MV-4-11 (cell line): ENCODE measurements around the gene SLC35A3.
"Not testable (repeated sequence)": the region's sequence is repeated elsewhere in the genome, so short reads cannot be mapped to it uniquely, and the experiment has no call there.

Source experiments
- DNase-seq: peaks from one replicate; lab custom pipeline; 2025; lab: John Stamatoyannopoulos, UW

The SLC35A3 gene

GRCh38 chr1:99969729-99970621, at the start of gene SLC35A3:
Gene SLC35A3 (plus strand): TSS chr1:99969996. CDS start chr1:99993555, 23,559 bp downstream.
- peak; percentile 52 for DNase-seq

DNA sequence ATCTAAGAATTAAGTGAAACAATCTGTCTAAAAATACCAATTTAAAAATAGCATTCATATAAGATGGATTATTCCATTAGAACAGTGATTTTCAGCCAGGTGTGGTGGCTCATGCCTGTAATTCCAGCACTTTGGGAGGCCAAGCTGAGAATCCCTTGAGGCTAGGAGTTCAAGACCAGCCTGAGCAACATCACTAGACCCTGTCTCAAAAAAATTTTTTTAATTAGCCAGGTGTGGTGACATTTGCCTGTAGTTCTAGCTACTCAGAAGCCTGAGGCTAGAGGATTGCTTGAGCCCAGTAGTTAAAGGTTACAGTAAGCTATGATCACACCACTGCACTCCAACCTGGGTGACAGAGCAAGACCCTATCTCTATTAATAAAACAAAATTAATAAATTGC, 35.0 kb upstream of the SLC35A3 start:
- no peak for DNase-seq

- no peak for DNase-seq
These were observed 34.3 kb upstream of the SLC35A3 start for GRCh38 chr1:99935534-99935933.

- no peak for DNase-seq
These were observed 33.7 kb upstream of the SLC35A3 start for GRCh38 chr1:99936071-99936470.

- no peak for DNase-seq
These were observed 27.1 kb upstream of the SLC35A3 start for GRCh38 chr1:99942723-99943122.

DNA sequence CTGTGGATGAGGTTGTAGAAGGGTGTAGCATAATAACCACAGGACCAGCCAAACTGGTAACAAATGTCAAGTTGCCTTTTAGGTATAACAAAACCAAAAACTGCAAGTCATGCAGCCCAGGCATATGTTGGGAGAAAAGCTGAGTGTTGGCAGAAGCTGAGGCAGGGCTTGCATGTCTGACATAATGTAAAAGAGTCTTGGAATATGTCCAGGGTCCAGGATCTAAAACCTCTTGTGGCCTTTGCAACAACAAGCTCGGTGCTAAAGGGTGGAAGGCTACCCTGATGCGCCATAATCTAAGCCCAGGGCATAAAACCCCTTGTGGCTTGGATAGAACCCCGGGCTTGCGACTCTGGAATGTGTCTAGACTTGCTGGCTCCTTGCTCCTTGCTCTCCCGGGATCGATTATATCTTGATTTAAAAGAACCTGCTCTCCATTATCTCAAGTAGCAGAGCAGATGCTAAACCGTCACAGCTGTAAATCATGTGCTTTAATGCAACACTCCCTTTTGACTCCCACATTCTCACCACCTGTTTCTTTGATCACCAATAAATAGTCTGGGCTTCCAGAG, 26.5 kb upstream of the SLC35A3 start:
- DNase-seq: no peak

DNA sequence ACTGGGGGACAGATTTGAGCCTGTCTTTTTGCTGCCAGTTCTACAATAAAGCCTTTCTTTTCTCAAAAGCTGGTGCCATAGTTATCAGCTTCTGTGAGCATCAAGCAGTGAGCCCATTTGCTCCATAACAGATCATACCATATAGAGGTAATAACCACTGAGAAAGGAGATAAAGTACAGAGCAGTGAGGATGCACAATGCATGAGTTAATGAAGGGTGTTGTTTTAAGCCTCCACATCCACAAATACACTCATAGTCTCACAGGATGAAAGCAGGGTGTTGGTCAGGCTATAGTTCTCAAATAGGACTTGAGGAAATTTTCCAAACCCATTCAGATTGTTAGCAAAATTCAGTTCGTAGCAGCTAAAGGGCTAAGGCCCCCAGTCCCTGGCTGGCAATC, 25.6 kb upstream of the SLC35A3 start:
- DNase-seq: no peak

DNA sequence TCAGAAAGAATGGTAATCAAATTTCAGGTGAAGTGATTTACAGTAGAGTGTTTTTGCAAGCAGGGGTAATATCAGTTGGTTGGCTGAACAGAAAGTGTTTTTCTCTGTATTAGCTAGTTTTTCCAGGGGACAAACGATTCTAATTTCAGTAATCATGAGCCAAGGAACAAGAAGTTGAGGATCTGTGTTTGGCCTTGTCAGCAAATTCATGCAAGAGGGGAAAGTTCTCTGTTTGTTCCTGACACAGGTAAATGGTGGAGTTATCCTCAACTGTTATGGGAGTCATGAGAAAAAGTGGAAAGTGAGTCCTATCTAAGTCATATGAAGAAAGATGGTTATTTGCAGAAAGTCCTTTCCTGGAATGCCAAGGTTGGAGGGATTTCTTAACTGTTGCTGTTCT, 24.6 kb upstream of the SLC35A3 start:
- no peak for DNase-seq

DNA sequence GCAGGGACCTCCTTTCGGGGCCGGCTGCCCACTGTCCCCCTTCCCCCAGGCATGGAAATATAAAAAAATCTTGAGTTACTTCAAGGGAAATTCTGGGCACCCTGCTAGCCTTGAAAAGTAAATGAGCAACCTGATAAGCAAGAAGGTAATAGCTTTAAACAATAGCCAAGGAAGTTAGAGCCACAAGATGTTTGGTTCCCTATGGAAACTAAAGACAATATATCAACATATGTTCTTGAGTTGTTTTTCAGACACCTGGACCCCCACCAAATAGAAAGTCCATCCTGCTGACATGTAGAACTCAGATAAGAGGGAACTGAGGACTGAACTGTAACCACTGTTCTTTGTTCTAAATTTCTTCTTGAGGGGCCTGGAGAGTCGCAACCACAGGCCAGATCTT, 19.3 kb upstream of the SLC35A3 start:
- no peak for DNase-seq

DNA sequence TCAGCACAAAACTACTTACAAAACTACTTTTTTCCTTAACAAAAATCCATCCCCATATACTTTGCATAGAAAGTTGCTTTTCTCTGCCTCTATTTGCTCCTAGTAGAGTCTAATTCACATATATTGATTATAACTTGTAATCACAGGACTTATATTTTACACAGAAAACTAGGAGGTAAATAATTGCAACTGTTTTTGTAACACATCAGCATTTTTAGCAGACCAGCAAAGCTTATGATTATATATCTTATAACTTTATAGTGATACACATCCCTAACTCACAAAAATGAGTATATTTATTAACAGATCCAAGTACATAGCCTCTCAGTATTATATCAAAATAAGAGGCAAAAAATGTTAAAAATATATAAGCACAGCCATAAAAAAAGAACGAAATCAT, 17.3 kb upstream of the SLC35A3 start:
- no peak for DNase-seq

GRCh38 chr1:99955375-99955774, 14.4 kb upstream of the SLC35A3 start:
- no peak for DNase-seq

GRCh38 chr1:99956755-99957154, 13.0 kb upstream of the SLC35A3 start:
- DNase-seq: no peak

DNA sequence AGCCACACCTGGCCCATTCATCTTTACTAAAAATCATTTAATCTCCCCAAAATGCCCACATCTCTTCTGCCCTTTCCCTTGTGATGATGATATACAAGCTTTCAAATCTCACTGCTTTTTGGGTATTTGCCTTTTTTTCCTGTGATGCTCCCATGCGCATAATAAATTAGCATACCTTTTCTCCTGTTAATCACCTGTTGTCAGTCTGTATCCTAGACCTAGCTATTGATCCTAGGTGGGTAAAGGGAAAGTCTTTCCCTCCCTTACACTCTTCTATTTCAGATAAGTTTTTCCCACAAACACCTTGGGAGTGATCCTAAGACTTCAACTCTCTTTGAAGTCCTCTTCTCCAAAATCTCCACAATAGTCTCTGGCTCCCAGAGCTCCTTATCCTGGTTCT, 12.0 kb upstream of the SLC35A3 start:
- no peak for DNase-seq

DNA sequence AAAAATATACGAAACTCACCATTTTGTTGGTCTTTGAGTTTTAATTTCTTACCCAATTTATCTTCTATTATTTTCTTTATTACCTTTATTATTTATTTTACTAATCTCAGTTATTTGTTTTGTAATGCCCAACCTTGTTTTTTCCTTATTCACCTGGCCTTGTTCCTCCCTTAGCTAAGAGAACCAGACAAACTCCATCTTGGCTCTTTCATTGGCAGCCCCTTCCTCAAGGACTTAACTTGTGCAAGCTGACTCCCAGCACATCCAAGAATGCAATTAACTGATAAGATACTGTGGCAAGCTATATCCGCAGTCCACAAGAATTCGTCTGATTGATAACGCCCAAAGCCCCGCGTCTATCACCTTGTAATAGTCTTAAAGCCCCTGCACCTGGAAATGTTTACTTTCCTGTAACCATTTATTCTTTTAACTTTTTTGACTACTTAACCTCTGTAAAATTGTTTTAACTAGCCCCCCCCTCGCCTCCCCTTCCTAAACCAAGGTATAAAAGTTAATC, 10.5 kb upstream of the SLC35A3 start:
- not testable (repeated sequence) for DNase-seq

DNA sequence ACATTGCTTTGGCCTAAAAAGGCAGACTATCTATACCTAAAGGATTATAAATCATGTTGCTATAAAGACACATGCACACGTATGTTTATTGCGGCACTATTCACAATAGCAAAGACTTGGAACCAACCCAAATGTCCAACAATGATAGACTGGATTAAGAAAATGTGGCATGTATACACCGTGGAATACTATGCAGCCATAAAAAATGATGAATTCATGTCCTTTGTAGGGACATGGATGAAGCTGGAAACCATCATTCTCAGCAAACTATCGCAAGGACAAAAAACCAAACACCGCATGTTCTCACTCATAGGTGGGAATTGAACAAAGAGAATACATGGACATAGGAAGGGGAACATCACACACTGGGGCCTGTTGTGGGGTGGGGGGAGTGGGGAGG, 9.5 kb upstream of the SLC35A3 start:
- not testable (repeated sequence) for DNase-seq

GRCh38 chr1:99963041-99963795, 6.6 kb upstream of the SLC35A3 start:
- DNase-seq: no peak

GRCh38 chr1:99964806-99965205, 5.0 kb upstream of the SLC35A3 start:
- DNase-seq: no peak

DNA sequence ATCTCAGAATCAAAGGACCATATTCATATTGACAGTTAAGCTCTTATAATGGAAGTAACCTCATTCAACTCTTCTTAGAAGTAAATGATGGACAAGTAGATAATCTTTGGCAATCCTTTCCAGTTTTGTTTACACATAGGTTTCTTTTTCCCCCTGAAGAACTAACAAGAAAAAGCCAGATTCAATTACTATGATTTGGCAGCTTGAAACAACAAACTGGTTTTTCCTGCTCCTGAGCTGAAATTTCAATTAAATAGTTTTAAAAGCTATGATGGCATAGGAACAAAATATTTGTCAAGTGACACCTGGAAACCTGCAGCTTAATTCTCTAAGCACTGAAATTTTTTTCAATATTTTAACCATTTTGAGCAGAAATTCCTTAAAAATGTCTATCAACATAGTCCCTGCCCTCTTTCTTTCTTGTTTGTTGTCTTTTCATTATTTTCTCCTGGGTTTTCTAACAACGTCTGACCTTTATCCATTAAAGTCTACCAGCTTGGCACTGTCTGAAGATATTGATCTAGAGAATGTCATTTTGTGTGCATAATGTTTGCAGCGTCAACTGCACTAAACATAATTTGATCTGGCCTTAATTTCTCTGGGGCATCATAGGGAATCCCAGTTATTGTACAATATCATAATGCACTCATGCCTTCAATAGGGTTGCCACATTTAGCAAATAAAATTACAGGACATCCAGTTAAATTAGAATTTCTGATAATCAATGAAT, 4.0 kb upstream of the SLC35A3 start:
- no peak for DNase-seq

GRCh38 chr1:99968214-99968613, 1.6 kb upstream of the SLC35A3 start:
- no peak for DNase-seq

DNA sequence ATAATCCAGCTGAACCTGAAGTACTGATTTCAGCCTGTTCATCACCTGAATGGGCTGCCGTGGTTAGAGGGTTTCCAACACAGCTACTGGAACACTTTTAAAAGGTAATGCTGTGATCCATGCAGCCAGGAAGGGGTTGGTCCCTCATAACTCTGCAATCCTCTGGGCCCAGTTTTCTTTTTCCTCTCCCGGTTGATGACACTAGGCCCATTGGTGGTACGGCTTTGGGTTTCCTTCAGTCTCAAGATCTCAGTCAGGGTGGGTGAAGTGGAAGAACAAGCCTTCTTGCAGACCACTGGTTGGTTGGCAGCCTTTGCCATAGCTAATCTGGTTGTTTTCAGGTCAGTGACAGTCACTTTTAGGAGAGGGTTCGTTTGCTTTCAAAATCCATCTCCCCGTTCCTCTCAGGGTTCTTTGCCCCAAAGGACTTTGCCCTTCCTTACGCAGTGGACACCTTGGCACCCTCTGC, 502 bp upstream of the SLC35A3 start:
- no peak for DNase-seq

DNA sequence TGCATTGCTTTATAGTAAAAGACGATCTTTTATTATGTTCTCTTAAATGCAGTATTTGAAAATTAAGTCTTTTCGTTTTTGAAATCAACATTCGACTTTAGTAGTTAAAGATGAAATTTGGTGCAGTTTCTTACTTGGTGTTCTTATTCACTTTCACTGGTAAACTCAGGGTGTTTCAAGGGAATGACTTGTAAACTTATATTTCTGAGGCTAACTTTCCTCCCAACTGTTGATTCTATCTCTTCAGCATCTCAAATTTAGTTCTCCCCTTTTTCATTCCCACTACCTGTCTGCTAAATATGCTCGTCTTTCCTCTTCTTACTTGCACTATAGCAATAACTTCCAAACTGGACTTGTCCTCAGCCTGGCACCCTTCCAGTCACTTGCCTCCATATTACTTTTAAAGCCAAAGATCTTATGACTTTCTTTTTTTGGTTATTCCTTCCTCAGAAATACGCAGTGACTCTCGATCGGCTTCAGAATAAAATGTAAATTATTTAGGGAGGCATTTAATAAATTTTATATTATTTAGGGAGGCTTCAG, 988 bp downstream of the SLC35A3 start:
- no peak for DNase-seq

GRCh38 chr1:99972066-99972465, 2.3 kb downstream of the SLC35A3 start:
- not testable (repeated sequence) for DNase-seq
